Measurements from ENCODE around the gene CFAP251.
"Not testable (repeated sequence)": the region's sequence is repeated elsewhere in the genome, so short reads cannot be mapped to it uniquely, and the experiment has no call there.

CFAP251 gene

GRCh38 chr12:122029620-122030423, 111.4 kb downstream of the CFAP251 start:
- DNase-seq (ENCODE audit: low read depth), result no peak

DNA sequence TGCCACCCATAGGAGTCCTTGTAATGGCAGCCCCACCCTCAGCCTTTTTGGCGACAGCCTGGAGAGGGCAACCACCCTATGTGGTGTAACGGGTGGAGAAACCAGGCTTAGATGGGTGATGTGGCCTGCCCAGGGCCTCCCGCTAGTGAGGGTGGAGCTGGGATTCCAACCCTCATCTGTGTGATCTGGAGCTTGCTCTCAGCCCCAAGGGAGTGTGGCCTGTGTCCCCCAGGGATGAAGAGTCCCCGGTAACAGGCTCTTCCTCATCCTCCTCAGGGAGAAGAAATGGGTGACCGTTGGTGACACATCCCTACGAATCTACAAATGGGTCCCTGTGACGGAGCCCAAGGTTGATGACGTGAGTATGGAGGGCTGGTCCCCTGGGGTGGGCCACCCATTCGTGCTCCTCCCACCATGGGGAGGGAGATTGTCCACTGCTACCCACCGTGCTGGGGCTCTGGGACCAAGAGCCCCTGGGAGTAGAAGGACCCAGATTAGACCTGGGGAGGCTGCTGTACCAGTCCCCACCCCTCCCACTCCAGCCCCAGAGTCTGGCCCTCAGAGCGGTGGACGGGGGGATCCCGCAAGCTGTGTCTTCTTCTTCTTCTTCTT, 112.1 kb downstream of the CFAP251 start:
- no peak for DNase-seq (ENCODE audit: low read depth)

GRCh38 chr12:122031342-122032216, 113.2 kb downstream of the CFAP251 start:
- peak; percentile 40 for DNase-seq (ENCODE audit: low read depth)

- no peak for DNase-seq (ENCODE audit: low read depth)
Observed at GRCh38 chr12:122032580-122032979, 114.2 kb downstream of the CFAP251 start.

GRCh38 chr12:122035292-122035691, 116.9 kb downstream of the CFAP251 start:
- no peak for DNase-seq (ENCODE audit: low read depth)

DNA sequence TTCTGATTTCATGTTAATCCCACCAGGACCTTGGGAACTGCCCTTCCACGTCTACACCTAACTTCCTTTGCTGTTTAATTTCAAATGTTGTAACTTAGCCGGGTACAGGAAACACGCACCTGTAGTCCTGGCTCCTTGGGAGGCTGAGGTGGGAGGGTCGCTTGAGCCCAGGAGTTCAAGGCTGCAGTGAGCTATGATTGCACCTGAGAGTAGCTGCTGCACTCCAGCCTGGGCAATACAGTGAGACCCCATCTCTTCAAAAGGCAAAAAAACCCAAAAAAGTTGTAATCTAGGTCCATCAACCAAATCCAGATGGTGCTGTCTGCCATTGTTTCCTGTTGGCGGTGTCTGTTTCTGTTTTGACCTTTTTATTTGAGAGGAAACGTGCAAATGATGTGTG, 117.8 kb downstream of the CFAP251 start:
- no peak for DNase-seq (ENCODE audit: low read depth)

GRCh38 chr12:122040579-122041386, 122.4 kb downstream of the CFAP251 start:
- no peak for DNase-seq (ENCODE audit: low read depth)

DNA sequence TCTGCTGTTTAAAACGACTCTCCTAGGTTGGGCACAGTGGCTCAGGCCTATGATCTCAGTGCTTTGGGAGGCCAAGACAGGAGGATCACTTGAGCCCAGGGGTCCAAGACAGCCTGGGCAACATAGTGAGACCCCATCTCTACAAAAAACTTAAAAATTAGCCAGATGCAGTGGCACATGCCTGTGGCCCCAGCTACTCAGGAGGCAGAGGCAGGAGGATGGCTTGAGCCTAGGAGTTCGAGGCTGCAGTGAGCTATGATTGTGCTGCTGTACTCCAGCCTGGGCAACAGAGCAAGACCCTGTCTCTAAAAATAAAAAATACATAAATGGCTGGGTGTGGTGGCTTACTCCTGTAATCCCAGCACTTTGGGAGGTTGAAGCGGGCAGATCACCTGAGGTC, 123.1 kb downstream of the CFAP251 start:
- DNase-seq (ENCODE audit: low read depth), result not testable (repeated sequence)

DNA sequence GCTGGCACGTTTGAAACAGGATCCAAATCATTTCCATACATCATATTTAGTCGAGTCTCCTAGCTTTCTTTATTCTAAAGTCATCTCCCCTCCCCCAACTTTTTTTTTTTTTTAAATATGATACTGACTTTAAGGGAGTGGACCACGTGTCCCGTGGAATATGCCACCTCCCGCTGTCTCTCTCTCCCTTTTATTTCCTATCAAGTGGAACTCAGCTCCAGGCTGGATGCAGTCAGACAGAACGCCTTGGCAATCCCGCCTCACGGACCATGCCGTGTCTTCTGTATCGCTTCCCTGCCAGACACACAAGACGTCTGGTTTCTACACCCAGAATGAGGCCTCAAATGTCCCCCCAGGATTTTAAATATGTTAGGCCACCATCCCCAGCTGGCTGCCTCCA, 124.5 kb downstream of the CFAP251 start:
- no peak for DNase-seq (ENCODE audit: low read depth)

GRCh38 chr12:122043476-122043875, 125.1 kb downstream of the CFAP251 start:
- DNase-seq (ENCODE audit: low read depth), result no peak

DNA sequence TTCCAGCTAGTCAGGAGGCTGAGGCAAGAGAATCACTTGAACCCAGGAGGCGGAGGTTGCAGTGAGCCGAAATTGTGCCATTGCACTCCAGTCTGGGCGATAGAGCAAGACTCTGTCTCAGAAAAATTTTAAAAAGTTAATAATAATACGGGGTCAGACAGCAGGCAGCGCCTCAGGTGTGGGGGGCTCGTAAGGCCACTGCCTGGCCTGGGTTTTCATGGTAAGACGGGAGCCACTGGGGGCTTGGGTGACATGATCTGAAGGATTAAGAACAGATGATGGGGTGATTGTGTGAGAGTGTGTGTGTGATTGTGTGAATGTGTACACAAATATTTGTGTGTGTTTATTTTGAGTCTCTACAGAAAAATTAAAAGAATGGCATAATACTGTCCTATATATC, 126.9 kb downstream of the CFAP251 start:
- DNase-seq (ENCODE audit: low read depth), result no peak

DNA sequence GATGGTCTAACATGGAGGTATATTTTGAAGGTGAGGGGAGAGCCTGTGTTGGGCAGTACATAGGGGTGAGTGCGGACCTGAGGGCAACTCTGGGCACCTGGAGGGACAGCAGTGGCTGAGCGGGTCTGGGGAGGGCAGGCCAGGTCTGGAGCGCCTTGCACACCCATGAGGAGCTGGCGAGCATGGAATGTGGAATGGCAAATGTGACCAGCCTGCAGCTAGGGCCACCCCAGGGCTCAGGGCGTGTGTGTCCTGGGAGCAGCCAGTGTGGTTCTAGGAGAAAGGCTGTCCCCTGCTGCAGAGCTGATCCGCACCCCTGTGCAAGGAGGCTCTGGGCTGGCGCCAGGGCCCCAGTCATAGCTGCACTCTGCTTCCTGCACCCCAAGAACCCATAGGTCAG, 127.8 kb downstream of the CFAP251 start:
- DNase-seq (ENCODE audit: low read depth), result no peak

- DNase-seq (ENCODE audit: low read depth), result no peak
Observed at GRCh38 chr12:122048151-122048550, 129.8 kb downstream of the CFAP251 start.

DNA sequence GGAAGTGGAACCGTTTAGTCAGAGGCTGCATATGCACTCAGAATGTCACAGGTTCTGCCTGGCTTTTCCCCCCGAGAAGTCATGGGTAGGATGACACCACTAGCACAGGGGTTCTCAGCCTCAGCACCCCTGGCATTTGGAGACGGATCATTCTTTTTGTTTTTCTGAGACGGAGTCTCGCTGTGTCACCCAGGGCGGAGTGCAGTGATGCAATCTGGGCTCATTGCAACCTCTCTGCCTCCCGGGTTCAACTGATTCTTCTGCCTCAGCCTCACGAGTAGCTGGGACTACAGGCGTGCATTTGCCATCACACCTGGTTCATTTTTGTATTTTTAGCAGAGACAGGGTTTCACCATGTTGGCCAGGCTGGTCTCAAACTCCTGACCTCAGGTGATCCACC, 131.4 kb downstream of the CFAP251 start:
- DNase-seq (ENCODE audit: low read depth), result no peak

DNA sequence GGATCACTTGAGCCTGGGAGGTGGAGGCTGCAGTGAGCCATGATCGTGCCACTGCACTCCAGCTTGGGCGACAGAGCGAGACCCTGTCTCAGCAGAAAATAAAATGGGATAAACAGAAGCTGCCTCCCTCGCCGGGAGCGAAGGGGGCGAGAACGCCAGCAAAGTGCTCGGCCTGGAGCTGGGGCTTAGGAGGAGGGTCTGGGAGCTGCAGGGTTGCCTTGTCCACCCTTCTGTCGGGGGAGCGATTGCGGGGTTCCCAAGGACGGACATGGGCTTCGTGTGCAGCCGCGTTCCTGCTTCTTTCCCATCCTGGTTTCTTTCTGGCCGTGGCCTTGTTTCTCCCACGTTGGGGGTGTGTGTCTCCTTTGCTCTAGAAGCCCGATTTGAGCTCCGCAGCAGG, 132.3 kb downstream of the CFAP251 start:
- no peak for DNase-seq (ENCODE audit: low read depth)

DNA sequence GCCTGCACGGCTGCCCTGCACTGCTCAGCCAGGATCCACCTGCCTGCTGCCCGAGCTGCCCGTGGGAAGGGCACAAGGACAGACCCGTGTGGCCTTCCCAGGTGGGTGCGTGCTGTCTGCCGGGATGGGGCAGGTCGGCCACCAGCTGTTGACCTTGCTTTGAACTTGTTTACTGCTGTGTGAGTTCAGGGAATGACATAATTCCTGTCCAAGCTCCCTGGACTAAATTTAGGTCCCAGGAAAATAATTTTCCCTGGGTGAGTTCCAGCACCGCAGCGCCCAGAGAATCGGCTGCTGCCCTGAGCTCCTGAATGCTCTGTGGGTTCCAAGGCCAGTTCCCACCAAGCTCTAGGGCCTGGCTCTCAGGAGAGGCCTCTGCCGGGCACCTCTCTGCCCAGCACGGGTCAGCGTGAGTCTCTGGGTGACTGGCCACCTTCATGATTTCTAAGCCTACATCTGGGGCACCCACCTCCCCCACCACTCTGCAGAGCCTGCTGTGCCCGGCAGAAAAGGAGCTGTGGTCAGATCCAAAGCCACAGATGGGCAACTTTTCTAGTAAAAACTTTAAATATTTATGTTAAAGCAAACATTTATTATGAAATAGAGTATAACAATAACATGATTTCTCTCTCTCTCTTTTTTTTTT, 133.0 kb downstream of the CFAP251 start:
- no peak for DNase-seq (ENCODE audit: low read depth)

GRCh38 chr12:122052285-122052684, 133.9 kb downstream of the CFAP251 start:
- no peak for DNase-seq (ENCODE audit: low read depth)
